Brain microvascular endothelial cell (primary cell): ENCODE measurements around the gene ZNF621.

ENCODE experiments used
- DNase-seq: peaks from one replicate; pipeline ENCODE4 v3.0.0-alpha.2; 2020
- H3K27ac ChIP-seq: fragments of 250-450 bp; sonication (Bioruptor Pico); 2 replicates; pipeline ENCODE4 v1.5.1; 2020; ENCODE audit warnings: mild to moderate bottlenecking, moderate library complexity
- H3K27me3 ChIP-seq: fragments of 250-450 bp; sonication (Bioruptor Pico); replicated peaks from 2 replicates; pipeline ENCODE4 v1.5.1; 2020; ENCODE audit warnings: mild to moderate bottlenecking
- H3K36me3 ChIP-seq: fragments of 250-450 bp; sonication (Bioruptor Pico); replicated peaks from 2 replicates; pipeline ENCODE4 v1.5.1; 2020; ENCODE audit warnings: mild to moderate bottlenecking
- H3K4me3 ChIP-seq: 2 replicates; pipeline ENCODE4 v1.5.1; 2011; ENCODE audit warnings: low read depth, mild to moderate bottlenecking, control low read depth, low read length, moderate library complexity
- in situ Hi-C: cut with HindIII; loops from 2 replicates; pipeline ENCODE4 v1.10.0; 2017; ENCODE audit warnings: low sequenced_read_pairs, low pct_ligation_motif_present
- TF ChIP-seq, protein P1 (sequence below): IDR thresholded peaks from 2 replicates; pipeline ENCODE4 v1.5.1; 2011; ENCODE audit warnings: low read depth, mild to moderate bottlenecking, moderate library complexity, low read length, control low read depth, inconsistent platforms; ENCODE audit errors: missing control alignments

Gene ZNF621

DNA sequence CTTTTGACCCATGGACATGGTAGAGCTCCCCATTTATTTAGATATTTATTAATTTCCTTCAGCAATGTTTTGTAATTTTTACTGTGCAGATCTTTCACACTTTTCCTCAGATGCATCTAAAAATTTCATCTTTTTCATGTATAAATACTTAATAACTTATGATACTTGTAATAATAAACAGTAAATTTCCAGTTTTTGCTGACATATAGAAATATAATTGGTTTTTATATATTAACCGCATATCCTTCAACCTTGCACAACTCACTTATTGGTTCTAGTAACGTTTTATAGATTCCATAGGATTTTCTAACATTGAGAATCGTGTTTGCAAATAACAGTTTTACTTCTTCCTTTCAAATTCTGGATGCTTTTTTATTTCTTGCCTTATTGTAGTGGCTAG is 3.5 kb upstream of the ZNF621 start:
- TF ChIP-seq, protein P1, sequence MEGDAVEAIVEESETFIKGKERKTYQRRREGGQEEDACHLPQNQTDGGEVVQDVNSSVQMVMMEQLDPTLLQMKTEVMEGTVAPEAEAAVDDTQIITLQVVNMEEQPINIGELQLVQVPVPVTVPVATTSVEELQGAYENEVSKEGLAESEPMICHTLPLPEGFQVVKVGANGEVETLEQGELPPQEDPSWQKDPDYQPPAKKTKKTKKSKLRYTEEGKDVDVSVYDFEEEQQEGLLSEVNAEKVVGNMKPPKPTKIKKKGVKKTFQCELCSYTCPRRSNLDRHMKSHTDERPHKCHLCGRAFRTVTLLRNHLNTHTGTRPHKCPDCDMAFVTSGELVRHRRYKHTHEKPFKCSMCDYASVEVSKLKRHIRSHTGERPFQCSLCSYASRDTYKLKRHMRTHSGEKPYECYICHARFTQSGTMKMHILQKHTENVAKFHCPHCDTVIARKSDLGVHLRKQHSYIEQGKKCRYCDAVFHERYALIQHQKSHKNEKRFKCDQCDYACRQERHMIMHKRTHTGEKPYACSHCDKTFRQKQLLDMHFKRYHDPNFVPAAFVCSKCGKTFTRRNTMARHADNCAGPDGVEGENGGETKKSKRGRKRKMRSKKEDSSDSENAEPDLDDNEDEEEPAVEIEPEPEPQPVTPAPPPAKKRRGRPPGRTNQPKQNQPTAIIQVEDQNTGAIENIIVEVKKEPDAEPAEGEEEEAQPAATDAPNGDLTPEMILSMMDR = no peak
- no peaks in the 10 kb centered on the region for H3K27me3 ChIP-seq
- H3K36me3 ChIP-seq = no peaks in the 10 kb centered on the region
- H3K4me3 ChIP-seq = no peak overlapping the region
- no peak overlapping the region for H3K27ac ChIP-seq
- in situ Hi-C loops = no loop called here
- no peak for DNase-seq

DNA sequence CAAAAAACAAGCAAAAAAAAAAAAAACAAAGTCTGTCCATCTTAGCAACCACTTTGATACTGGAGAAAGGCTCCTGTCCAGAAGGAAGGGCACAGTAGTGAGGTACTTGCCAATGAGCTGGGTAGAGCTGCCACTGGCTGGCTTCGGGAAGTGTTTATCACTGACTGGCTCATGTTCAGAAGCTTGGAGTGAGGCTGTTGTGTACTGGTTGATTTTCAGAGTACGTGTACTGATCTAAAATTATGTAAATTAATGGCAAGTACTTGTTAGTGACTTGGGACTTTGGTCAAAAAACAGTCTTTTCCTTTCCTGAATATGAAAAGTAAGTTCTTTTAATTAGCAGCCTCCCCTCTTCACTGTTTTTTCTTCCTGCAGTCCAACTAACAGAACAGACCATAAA is 979 bp upstream of the ZNF621 start:
- TF ChIP-seq, protein P1 = no peak
- Histone ChIP-seq H3K4me3 (no peak overlapping the region), H3K27ac (no peak overlapping the region), H3K36me3 (peaks cover 6% of the 10 kb centered on the region), H3K27me3 (no peaks in the 10 kb centered on the region)
- in situ Hi-C loops = no loop called here
- DNase-seq = no peak

DNA sequence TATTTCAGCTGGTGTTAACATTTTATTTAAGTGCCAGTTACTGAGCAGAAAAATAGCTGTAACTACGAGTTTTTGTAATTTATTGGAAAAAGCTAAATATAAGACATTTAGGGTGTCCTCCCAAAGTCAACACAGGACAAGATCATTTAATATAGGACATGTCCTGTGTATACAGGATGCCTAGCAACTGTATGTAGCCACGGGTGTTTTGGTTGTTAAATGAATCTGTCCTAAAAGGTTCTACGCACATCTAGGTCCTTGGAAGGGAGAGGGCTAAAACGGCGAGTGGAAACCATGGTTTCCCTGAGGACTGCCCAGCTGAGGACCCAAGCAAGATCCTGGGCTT is 565 bp upstream of the ZNF621 start:
- peak overlapping the region; percentile 94 for H3K27ac ChIP-seq
- peak; percentile 13 for DNase-seq
- TF ChIP-seq, protein P1 = no peak
- in situ Hi-C loops = no loop called here
- H3K27me3 ChIP-seq = no peaks in the 10 kb centered on the region
- peaks cover 10% of the 10 kb centered on the region for H3K36me3 ChIP-seq
- H3K4me3 ChIP-seq = peak overlapping the region; percentile 77

DNA sequence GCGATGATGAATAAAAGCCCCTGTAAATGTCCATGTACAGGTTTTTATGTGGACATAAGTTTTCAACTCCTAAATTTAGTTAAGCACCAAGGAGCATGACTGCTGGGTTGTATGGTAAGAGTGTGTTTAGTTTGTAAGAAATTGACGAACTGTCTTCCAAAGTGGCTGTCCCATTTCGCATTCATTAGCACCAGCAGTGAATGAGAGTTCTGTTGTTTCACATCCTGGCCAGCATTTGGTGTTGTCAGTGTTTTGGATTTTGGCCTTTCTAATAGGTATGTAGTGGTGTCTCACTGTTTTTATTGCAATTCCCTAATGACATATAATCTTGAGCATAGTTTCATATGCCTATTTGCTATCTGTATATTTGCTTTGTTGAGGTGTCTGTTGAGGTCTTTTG is 3.7 kb downstream of the ZNF621 start:
- in situ Hi-C loops = no loop called here
- Histone ChIP-seq H3K4me3 (no peak overlapping the region), H3K27me3 (no peaks in the 10 kb centered on the region), H3K27ac (no peak overlapping the region), H3K36me3 (peaks cover 52% of the 10 kb centered on the region)
- no peak for DNase-seq
- TF ChIP-seq, protein P1 = no peak

DNA sequence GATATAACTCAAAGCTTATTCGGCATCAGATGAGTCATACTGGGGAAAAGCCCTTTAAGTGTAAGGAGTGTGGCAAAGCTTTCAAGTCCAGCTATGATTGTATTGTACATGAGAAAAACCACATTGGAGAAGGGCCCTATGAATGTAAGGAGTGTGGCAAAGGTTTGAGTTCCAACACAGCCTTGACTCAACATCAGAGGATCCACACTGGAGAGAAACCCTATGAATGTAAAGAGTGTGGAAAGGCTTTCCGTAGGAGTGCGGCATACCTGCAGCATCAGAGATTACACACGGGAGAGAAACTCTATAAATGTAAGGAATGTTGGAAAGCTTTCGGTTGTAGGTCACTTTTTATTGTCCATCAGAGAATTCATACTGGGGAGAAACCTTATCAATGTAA is 7.5 kb downstream of the ZNF621 start:
- no peak overlapping the region for H3K4me3 ChIP-seq
- no peak for DNase-seq
- no peak overlapping the region for H3K27ac ChIP-seq
- in situ Hi-C loops = no loop called here
- TF ChIP-seq, protein P1 = no peak
- peaks cover 65% of the 10 kb centered on the region for H3K36me3 ChIP-seq
- no peaks in the 10 kb centered on the region for H3K27me3 ChIP-seq

- DNase-seq = no peak
- TF ChIP-seq, protein P1 = no peak
- no peak overlapping the region for H3K4me3 ChIP-seq
- H3K36me3 ChIP-seq = peaks cover 59% of the 10 kb centered on the region
- H3K27me3 ChIP-seq = no peaks in the 10 kb centered on the region
- H3K27ac ChIP-seq = no peak overlapping the region
- in situ Hi-C loops = no loop called here
These were observed 9.5 kb downstream of the ZNF621 start for GRCh38 chr3:40534283-40534682.
